ENCODE results near the gene MAP4K1.

MAP4K1 gene

DNA sequence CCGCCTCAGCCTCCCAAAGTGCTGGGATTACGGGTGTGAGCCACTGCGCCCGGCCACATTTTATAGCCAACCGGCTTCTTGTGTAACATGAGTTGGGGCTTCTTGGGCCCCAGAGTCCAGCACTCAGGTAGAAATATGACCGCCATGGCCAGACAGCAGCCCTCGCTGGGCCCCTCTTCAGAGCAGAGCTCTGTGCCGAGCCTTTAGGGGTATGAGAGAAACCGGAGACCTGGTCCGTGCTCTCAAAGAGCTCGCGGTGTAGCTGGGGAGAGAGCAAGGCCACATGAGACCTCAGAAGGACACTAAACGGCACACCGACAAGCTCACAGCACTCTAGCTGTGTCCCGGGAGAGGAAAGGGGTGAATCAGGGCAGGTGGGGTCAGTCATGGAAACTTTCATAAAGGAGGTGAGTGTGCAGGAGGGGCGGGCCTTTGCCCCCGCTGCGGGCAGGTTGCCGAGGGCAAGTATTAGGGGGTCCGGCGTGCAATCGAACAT, 45.5 kb upstream of the MAP4K1 start:
- Histone ChIP-seq H3K14ac (ENCODE audit: low read length in 2 of 2) (peak overlapping the region in 1 of 2 experiments; percentile 4), H2BK5ac (ENCODE audit: low read depth, low read length, poor library complexity, severe bottlenecking) (no peak overlapping the region), H2BK120ac (ENCODE audit: low read depth, low read length) (peak overlapping the region; percentile 23), H3K36me3 (ENCODE audit: control insufficient read depth in 1 of 2, insufficient read depth in 2 of 2, low read depth in 1 of 2, low read length in 2 of 2) (peaks cover 5 to 39% of the 10 kb centered on the region in 2 experiments), H2BK15ac (ENCODE audit: low read depth, poor library complexity, severe bottlenecking) (no peak overlapping the region), H2AK5ac (ENCODE audit: low read length, severe bottlenecking) (peak overlapping the region; percentile 33), H2BK12ac (ENCODE audit: low read length in 2 of 2) (peak overlapping the region in 1 of 2 experiments; percentile 23), H3K4ac (ENCODE audit: low read depth in 1 of 2, low read length in 2 of 2) (peak overlapping the region; percentile 8 to 73), H3K27me3 (ENCODE audit: control insufficient read depth in 1 of 2, insufficient read depth in 1 of 2, low read length in 2 of 2) (no peaks in the 10 kb centered on the region), H4K91ac (ENCODE audit: low read length) (peak overlapping the region; percentile 47), H3K4me1 (ENCODE audit: control insufficient read depth, insufficient read depth, low read depth, low read length) (peaks cover 54% of the 10 kb centered on the region), H3K9me3 (ENCODE audit: control insufficient read depth, low read length) (no peaks in the 10 kb centered on the region), H3K23ac (ENCODE audit: low read length in 2 of 2) (peak overlapping the region in 1 of 2 experiments; percentile 23), H3K4me2 (ENCODE audit: low read length, poor library complexity, severe bottlenecking) (no peak overlapping the region), H4K8ac (ENCODE audit: low read length) (peak overlapping the region; percentile 62), H3K4me3 (ENCODE audit: insufficient read depth in 1 of 2, low read depth in 1 of 2, low read length in 2 of 2) (no peak overlapping the region), H3K27ac (ENCODE audit: low read length, poor library complexity, severe bottlenecking) (peak overlapping the region; percentile 55), H3K9ac (ENCODE audit: low read length) (no peak overlapping the region), H3K79me1 (replicated peaks; ENCODE audit: low read length, poor library complexity, severe bottlenecking) (no peaks in the 10 kb centered on the region), H2AFZ (ENCODE audit: low read depth, low read length) (no peak overlapping the region), H3K18ac (ENCODE audit: low read depth in 1 of 2, low read length in 2 of 2) (peak overlapping the region; percentile 56 to 89)
- 93% methylated on average over 22 of the region's 22 CpGs for WGBS
- DNase-seq: no peak

DNA sequence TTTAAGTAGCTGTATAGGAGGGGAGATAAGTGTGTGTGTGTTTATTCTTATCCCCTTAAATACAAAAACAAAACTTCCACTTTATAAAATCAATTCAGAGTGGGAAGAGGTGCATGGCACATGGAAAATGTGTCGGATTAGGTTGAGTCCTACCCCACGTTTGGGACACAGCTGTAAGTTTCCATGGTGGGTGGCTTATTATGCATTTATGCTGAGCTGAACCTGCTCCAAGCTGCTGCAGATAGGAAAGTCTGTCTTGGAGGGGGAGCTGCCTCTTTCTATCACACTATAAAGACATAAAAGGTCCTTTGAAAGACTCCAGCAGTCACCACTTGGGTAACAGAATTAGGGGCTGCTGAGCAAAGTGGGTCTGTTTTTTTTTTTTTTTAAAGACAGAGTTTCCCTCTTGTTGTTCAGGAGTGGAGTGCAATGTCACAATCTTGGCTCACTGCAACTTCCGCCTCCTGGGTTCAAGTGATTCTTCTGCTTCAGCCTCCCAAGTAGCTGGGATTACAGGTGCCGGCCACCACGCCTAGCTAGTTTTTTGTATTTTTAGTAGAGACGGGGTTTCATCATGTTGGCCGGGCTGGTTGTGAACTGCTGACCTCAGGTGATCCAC, 44.9 kb upstream of the MAP4K1 start:
- DNase-seq: no peak
- Histone ChIP-seq H2BK120ac (ENCODE audit: low read depth, low read length) (no peak overlapping the region), H3K18ac (ENCODE audit: low read depth in 1 of 2, low read length in 2 of 2) (peak overlapping the region in 1 of 2 experiments; percentile 56), H3K36me3 (ENCODE audit: control insufficient read depth in 1 of 2, insufficient read depth in 2 of 2, low read depth in 1 of 2, low read length in 2 of 2) (peaks cover 5 to 38% of the 10 kb centered on the region in 2 experiments), H3K4me1 (ENCODE audit: control insufficient read depth, insufficient read depth, low read depth, low read length) (peaks cover 57% of the 10 kb centered on the region), H3K27me3 (ENCODE audit: control insufficient read depth in 1 of 2, insufficient read depth in 1 of 2, low read length in 2 of 2) (no peaks in the 10 kb centered on the region), H3K23ac (ENCODE audit: low read length in 2 of 2) (no peak overlapping the region), H2BK12ac (ENCODE audit: low read length in 2 of 2) (peak overlapping the region in 1 of 2 experiments; percentile 24), H3K9ac (ENCODE audit: low read length) (no peak overlapping the region), H3K4ac (ENCODE audit: low read depth in 1 of 2, low read length in 2 of 2) (peak overlapping the region in 1 of 2 experiments; percentile 85), H3K79me1 (replicated peaks; ENCODE audit: low read length, poor library complexity, severe bottlenecking) (no peaks in the 10 kb centered on the region), H3K14ac (ENCODE audit: low read length in 2 of 2) (no peak overlapping the region), H2BK5ac (ENCODE audit: low read depth, low read length, poor library complexity, severe bottlenecking) (no peak overlapping the region), H2AFZ (ENCODE audit: low read depth, low read length) (no peak overlapping the region), H3K4me3 (ENCODE audit: insufficient read depth in 1 of 2, low read depth in 1 of 2, low read length in 2 of 2) (no peak overlapping the region), H3K27ac (ENCODE audit: low read length, poor library complexity, severe bottlenecking) (peak overlapping the region; percentile 68), H2AK5ac (ENCODE audit: low read length, severe bottlenecking) (no peak overlapping the region), H3K9me3 (ENCODE audit: control insufficient read depth, low read length) (no peaks in the 10 kb centered on the region), H3K4me2 (ENCODE audit: low read length, poor library complexity, severe bottlenecking) (no peak overlapping the region), H4K8ac (ENCODE audit: low read length) (no peak overlapping the region), H4K91ac (ENCODE audit: low read length) (no peak overlapping the region), H2BK15ac (ENCODE audit: low read depth, poor library complexity, severe bottlenecking) (peak overlapping the region; percentile 33)
- WGBS: 90% methylated on average over 7 of the region's 7 CpGs

DNA sequence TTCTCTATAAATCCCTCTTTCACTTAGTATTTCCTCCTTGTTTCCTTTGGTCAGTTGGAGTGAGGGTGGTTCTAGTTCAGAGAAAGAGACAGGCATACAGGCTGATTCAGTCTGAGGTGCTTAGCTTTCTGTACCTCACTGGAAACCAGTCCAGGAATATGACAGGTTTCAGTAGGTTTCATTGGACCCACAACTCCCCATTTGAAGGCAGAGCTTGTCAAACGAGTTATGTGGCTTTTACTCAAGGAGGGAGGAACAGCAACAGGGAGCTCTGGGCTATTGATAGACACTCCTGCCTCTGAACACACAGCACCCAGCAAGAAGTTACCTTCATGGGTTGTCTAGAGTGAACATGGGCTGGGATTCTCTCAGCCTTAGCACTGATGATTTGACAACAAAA, 44.2 kb upstream of the MAP4K1 start:
- Histone ChIP-seq H2BK5ac (ENCODE audit: low read depth, low read length, poor library complexity, severe bottlenecking) (no peak overlapping the region), H3K9me3 (ENCODE audit: control insufficient read depth, low read length) (no peaks in the 10 kb centered on the region), H3K27ac (ENCODE audit: low read length, poor library complexity, severe bottlenecking) (peak overlapping the region; percentile 68), H3K23ac (ENCODE audit: low read length in 2 of 2) (no peak overlapping the region), H4K91ac (ENCODE audit: low read length) (peak overlapping the region; percentile 25), H3K18ac (ENCODE audit: low read depth in 1 of 2, low read length in 2 of 2) (peak overlapping the region; percentile 19 to 37), H3K79me1 (replicated peaks; ENCODE audit: low read length, poor library complexity, severe bottlenecking) (no peaks in the 10 kb centered on the region), H3K4me3 (ENCODE audit: insufficient read depth in 1 of 2, low read depth in 1 of 2, low read length in 2 of 2) (no peak overlapping the region), H2BK15ac (ENCODE audit: low read depth, poor library complexity, severe bottlenecking) (no peak overlapping the region), H3K4ac (ENCODE audit: low read depth in 1 of 2, low read length in 2 of 2) (peak overlapping the region; percentile 22 to 85), H2AK5ac (ENCODE audit: low read length, severe bottlenecking) (peak overlapping the region; percentile 13), H2BK120ac (ENCODE audit: low read depth, low read length) (no peak overlapping the region), H3K14ac (ENCODE audit: low read length in 2 of 2) (no peak overlapping the region), H3K4me2 (ENCODE audit: low read length, poor library complexity, severe bottlenecking) (no peak overlapping the region), H4K8ac (ENCODE audit: low read length) (no peak overlapping the region), H3K27me3 (ENCODE audit: control insufficient read depth in 1 of 2, insufficient read depth in 1 of 2, low read length in 2 of 2) (no peaks in the 10 kb centered on the region), H2AFZ (ENCODE audit: low read depth, low read length) (no peak overlapping the region), H2BK12ac (ENCODE audit: low read length in 2 of 2) (peak overlapping the region in 1 of 2 experiments; percentile 24), H3K4me1 (ENCODE audit: control insufficient read depth, insufficient read depth, low read depth, low read length) (peaks cover 57% of the 10 kb centered on the region), H3K36me3 (ENCODE audit: control insufficient read depth in 1 of 2, insufficient read depth in 2 of 2, low read depth in 1 of 2, low read length in 2 of 2) (peaks cover 5 to 38% of the 10 kb centered on the region in 2 experiments), H3K9ac (ENCODE audit: low read length) (no peak overlapping the region)
- WGBS: 75% methylated on average over 1 of the region's 1 CpG
- no peak for DNase-seq

DNA sequence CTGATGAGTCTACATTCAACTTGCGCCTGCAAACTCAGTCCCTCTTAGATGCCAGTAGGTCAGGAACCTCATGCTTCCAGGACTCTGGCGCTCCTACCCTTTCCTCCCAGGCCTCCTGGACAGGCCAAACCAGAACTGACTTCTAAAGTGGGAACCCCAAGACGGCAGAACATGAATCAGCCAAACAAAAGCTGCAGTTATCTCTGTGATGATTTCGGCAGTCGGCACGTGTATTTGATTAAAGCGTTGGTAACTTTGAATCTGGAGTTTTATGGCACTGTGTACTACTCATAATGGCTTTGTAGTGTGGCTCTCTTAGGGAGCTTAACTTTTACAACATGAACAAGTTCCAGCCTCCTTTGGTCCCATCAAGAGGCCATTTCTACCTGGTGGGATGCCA, 43.4 kb upstream of the MAP4K1 start:
- Histone ChIP-seq H4K8ac (ENCODE audit: low read length) (no peak overlapping the region), H3K4ac (ENCODE audit: low read depth in 1 of 2, low read length in 2 of 2) (no peak overlapping the region), H3K4me2 (ENCODE audit: low read length, poor library complexity, severe bottlenecking) (no peak overlapping the region), H3K4me1 (ENCODE audit: control insufficient read depth, insufficient read depth, low read depth, low read length) (peaks cover 56% of the 10 kb centered on the region), H3K27ac (ENCODE audit: low read length, poor library complexity, severe bottlenecking) (peak overlapping the region; percentile 69), H2AFZ (ENCODE audit: low read depth, low read length) (no peak overlapping the region), H3K18ac (ENCODE audit: low read depth in 1 of 2, low read length in 2 of 2) (no peak overlapping the region), H3K79me1 (replicated peaks; ENCODE audit: low read length, poor library complexity, severe bottlenecking) (no peaks in the 10 kb centered on the region), H3K23ac (ENCODE audit: low read length in 2 of 2) (peak overlapping the region in 1 of 2 experiments; percentile 34), H3K9me3 (ENCODE audit: control insufficient read depth, low read length) (no peaks in the 10 kb centered on the region), H3K4me3 (ENCODE audit: insufficient read depth in 1 of 2, low read depth in 1 of 2, low read length in 2 of 2) (no peak overlapping the region), H2BK120ac (ENCODE audit: low read depth, low read length) (peak overlapping the region; percentile 27), H3K36me3 (ENCODE audit: control insufficient read depth in 1 of 2, insufficient read depth in 2 of 2, low read depth in 1 of 2, low read length in 2 of 2) (peaks cover 5 to 34% of the 10 kb centered on the region in 2 experiments), H3K27me3 (ENCODE audit: control insufficient read depth in 1 of 2, insufficient read depth in 1 of 2, low read length in 2 of 2) (no peaks in the 10 kb centered on the region), H3K14ac (ENCODE audit: low read length in 2 of 2) (no peak overlapping the region), H2BK12ac (ENCODE audit: low read length in 2 of 2) (peak overlapping the region; percentile 6 to 21), H2AK5ac (ENCODE audit: low read length, severe bottlenecking) (peak overlapping the region; percentile 33), H2BK5ac (ENCODE audit: low read depth, low read length, poor library complexity, severe bottlenecking) (no peak overlapping the region), H2BK15ac (ENCODE audit: low read depth, poor library complexity, severe bottlenecking) (no peak overlapping the region), H3K9ac (ENCODE audit: low read length) (no peak overlapping the region), H4K91ac (ENCODE audit: low read length) (peak overlapping the region; percentile 43)
- DNase-seq: no peak
- 69% methylated on average over 7 of the region's 7 CpGs for WGBS

Data from mesenchymal stem cell (in vitro differentiated cells and primary cell).